NCI-H82 (cell line): Measurements from ENCODE around the gene PPP1R12B.
"Not testable (repeated sequence)": the region's sequence is repeated elsewhere in the genome, so short reads cannot be mapped to it uniquely, and the experiment has no call there.

Source experiments
- DNase-seq: peaks from one replicate; lab custom pipeline; 2025; lab: John Stamatoyannopoulos, UW

The PPP1R12B gene

GRCh38 chr1:202531812-202532616, 183.5 kb downstream of the PPP1R12B start:
- not testable (repeated sequence) for DNase-seq

GRCh38 chr1:202539166-202539574, 190.7 kb downstream of the PPP1R12B start:
- not testable (repeated sequence) for DNase-seq

- DNase-seq: not testable (repeated sequence)
Measured at GRCh38 chr1:202539583-202539982, 191.1 kb downstream of the PPP1R12B start.

GRCh38 chr1:202540014-202540413, 191.5 kb downstream of the PPP1R12B start:
- DNase-seq: no peak

GRCh38 chr1:202540448-202540847, 191.9 kb downstream of the PPP1R12B start:
- DNase-seq: no peak

GRCh38 chr1:202540858-202541257, 192.4 kb downstream of the PPP1R12B start:
- not testable (repeated sequence) for DNase-seq

GRCh38 chr1:202542415-202542814, 193.9 kb downstream of the PPP1R12B start:
- DNase-seq: not testable (repeated sequence)

GRCh38 chr1:202543537-202543936, 195.0 kb downstream of the PPP1R12B start:
- DNase-seq: not testable (repeated sequence)

- DNase-seq: peak; percentile 46
Measured at GRCh38 chr1:202544766-202545449, 196.4 kb downstream of the PPP1R12B start.

GRCh38 chr1:202545647-202546303, 197.3 kb downstream of the PPP1R12B start:
- not testable (repeated sequence) for DNase-seq

GRCh38 chr1:202546377-202546776, 197.9 kb downstream of the PPP1R12B start:
- DNase-seq: not testable (repeated sequence)

GRCh38 chr1:202546796-202547195, 198.3 kb downstream of the PPP1R12B start:
- DNase-seq: not testable (repeated sequence)

GRCh38 chr1:202547215-202547614, 198.7 kb downstream of the PPP1R12B start:
- DNase-seq: no peak

GRCh38 chr1:202550088-202550487, 201.6 kb downstream of the PPP1R12B start:
- DNase-seq: not testable (repeated sequence)

- peak; percentile 54 for DNase-seq
Measured at GRCh38 chr1:202551683-202552082, 203.2 kb downstream of the PPP1R12B start.

- DNase-seq: not testable (repeated sequence)
Measured at GRCh38 chr1:202552615-202553014, 204.1 kb downstream of the PPP1R12B start.

GRCh38 chr1:202553078-202553477, 204.6 kb downstream of the PPP1R12B start:
- not testable (repeated sequence) for DNase-seq

- peak; percentile 48 for DNase-seq
Measured at GRCh38 chr1:202553560-202554038, 205.1 kb downstream of the PPP1R12B start.

- not testable (repeated sequence) for DNase-seq
Measured at GRCh38 chr1:202554619-202555018, 206.1 kb downstream of the PPP1R12B start.

- DNase-seq: not testable (repeated sequence)
Measured at GRCh38 chr1:202556037-202556436, 207.5 kb downstream of the PPP1R12B start.

GRCh38 chr1:202557662-202558061, 209.2 kb downstream of the PPP1R12B start:
- DNase-seq: not testable (repeated sequence)

- DNase-seq: no peak
Measured at GRCh38 chr1:202561240-202561639, 212.7 kb downstream of the PPP1R12B start.
